CD14-positive monocyte (primary cell): ENCODE results near the gene OPN5. TPM values are rescaled to one million over a fixed set of nuclear protein-coding genes. Genes with fewer than 3 reads are reported as not detected.

ENCODE experiments used
- DNase-seq, 3 donors: peaks; one replicate each; pipeline ENCODE4 v3.0.0-alpha.2; 2011 to 2022
- H2AFZ ChIP-seq: 2 replicates; pipeline ENCODE4 v1.6.0; 2012; ENCODE audit warnings: mild to moderate bottlenecking, low read depth, low read length, inconsistent platforms; ENCODE audit not compliant: insufficient read depth, poor library complexity, severe bottlenecking
- H3K27ac ChIP-seq, 2 donors: 1 replicate in 1 of 2; 2 replicates in 1 of 2; pipeline ENCODE4 v1.5.1; 2012 to 2013; ENCODE audit warnings: low read length in 2 of 2, control low read depth in 1 of 2, inconsistent platforms in 1 of 2, low read depth in 1 of 2, mild to moderate bottlenecking in 1 of 2
- H3K27me3 ChIP-seq, 2 donors: one replicate each; pipeline versions ENCODE4 v1.6.0 to v1.6.1; 2011 to 2013; ENCODE audit warnings: low read length in 2 of 2; ENCODE audit not compliant: control insufficient read depth in 2 of 2, insufficient read depth in 2 of 2
- H3K36me3 ChIP-seq, 2 donors: replicated peaks in 1 of 2; 1 replicate in 1 of 2; 2 replicates in 1 of 2; pipeline versions ENCODE4 v1.5.1 to v1.6.1; 2012 to 2013; ENCODE audit warnings: low read length in 2 of 2, control low read depth in 1 of 2, inconsistent platforms in 1 of 2, mild to moderate bottlenecking in 1 of 2; ENCODE audit not compliant: insufficient read depth in 2 of 2, control insufficient read depth in 1 of 2
- H3K4me1 ChIP-seq, 2 donors: 1 replicate in 1 of 2; 2 replicates in 1 of 2; pipeline versions ENCODE4 v1.5.1 to v1.6.1; 2012 to 2013; ENCODE audit warnings: low read length in 2 of 2, control low read depth in 1 of 2, inconsistent platforms in 1 of 2, mild to moderate bottlenecking in 1 of 2, moderate library complexity in 1 of 2; ENCODE audit not compliant: insufficient read depth in 2 of 2, control insufficient read depth in 1 of 2
- H3K4me2 ChIP-seq: replicated peaks from 2 replicates; pipeline ENCODE3; 2012; ENCODE audit warnings: low read length, moderate library complexity, mild to moderate bottlenecking; ENCODE audit not compliant: poor library complexity, severe bottlenecking; ENCODE audit errors: extremely low read depth
- H3K4me3 ChIP-seq, 3 experiments: fragments of 200-600 bp in 1 of 3; sonication (generic) in 1 of 3; replicated peaks in 1 of 3; 1 replicate in 2 of 3; 2 replicates in 1 of 3; pipeline ENCODE4 v1.5.1; 2011 to 2013; ENCODE audit warnings: low read length in 3 of 3, mild to moderate bottlenecking in 3 of 3, control low read depth in 2 of 3, low read depth in 2 of 3, inconsistent platforms in 1 of 3, moderate library complexity in 1 of 3
- H3K79me2 ChIP-seq: 2 replicates; pipeline ENCODE4 v1.6.0; 2012; ENCODE audit warnings: mild to moderate bottlenecking, control low read depth, inconsistent platforms, low read length, moderate library complexity; ENCODE audit not compliant: insufficient read depth
- H3K9ac ChIP-seq: 2 replicates; pipeline ENCODE4 v1.6.0; 2017; ENCODE audit warnings: low read length, mild to moderate bottlenecking; ENCODE audit not compliant: insufficient read depth, poor library complexity, severe bottlenecking
- H3K9me3 ChIP-seq, 2 donors: replicated peaks in 1 of 2; 1 replicate in 1 of 2; 2 replicates in 1 of 2; pipeline versions ENCODE4 v1.5.1 to v1.6.1; 2012 to 2013; ENCODE audit warnings: low read length in 2 of 2, control low read depth in 1 of 2; ENCODE audit not compliant: control insufficient read depth in 1 of 2, insufficient read depth in 1 of 2
- H4K20me1 ChIP-seq: 2 replicates; pipeline ENCODE4 v1.6.0; 2012; ENCODE audit warnings: mild to moderate bottlenecking, low read length, control low read depth, moderate library complexity; ENCODE audit not compliant: insufficient read depth
- H3K27ac Mint-ChIP-seq, 7 donors: one replicate each; pipeline ENCODE4 v1.8.0; 2020; ENCODE audit warnings: mild to moderate bottlenecking in 7 of 7, mixed read lengths in 7 of 7, moderate library complexity in 6 of 7, inconsistent platforms in 2 of 7
- H3K27me3 Mint-ChIP-seq, 3 donors: one replicate each; pipeline ENCODE4 v1.8.0; 2021 to 2022; ENCODE audit warnings: low read depth in 3 of 3, mild to moderate bottlenecking in 3 of 3, mixed read lengths in 3 of 3, moderate library complexity in 3 of 3, inconsistent platforms in 1 of 3
- H3K36me3 Mint-ChIP-seq, 2 donors: one replicate each; pipeline ENCODE4 v1.8.0; 2020; ENCODE audit warnings: mixed read lengths in 2 of 2, inconsistent platforms in 1 of 2, mild to moderate bottlenecking in 1 of 2
- H3K4me1 Mint-ChIP-seq: one replicate; pipeline ENCODE4 v1.8.0; 2020; ENCODE audit warnings: mild to moderate bottlenecking, mixed read lengths
- H3K4me3 Mint-ChIP-seq, 2 donors: one replicate each; pipeline ENCODE4 v1.8.0; 2020; ENCODE audit warnings: mild to moderate bottlenecking in 2 of 2, mixed read lengths in 2 of 2, moderate library complexity in 1 of 2
- H3K9me3 Mint-ChIP-seq, 7 donors: one replicate each; pipeline ENCODE4 v1.8.0; 2020 to 2022; ENCODE audit warnings: mixed read lengths in 7 of 7, mild to moderate bottlenecking in 6 of 7, moderate library complexity in 6 of 7, inconsistent platforms in 2 of 7
- CTCF ChIP-seq: fragments of 200-600 bp; IDR thresholded peaks from one replicate; pipeline ENCODE4 v1.8.0; 2022; ENCODE audit warnings: antibody characterized with exemption, mild to moderate bottlenecking
- WGBS: methylation state at CpG from one replicate; pipeline ENCODE4 v1.1.5; 2013; ENCODE audit warnings: missing lambda C conversion rate; ENCODE audit not compliant: insufficient coverage; 5-methylcytosine and 5-hydroxymethylcytosine counted together
- intact Hi-C, 2 donors: fragments of 100-400 bp; cut with micrococcal nuclease; formaldehyde crosslinking; loops; one replicate each; pipeline versions ENCODE4 v1.15.0 to v1.15.1; 2023
- polyA plus RNA-seq, 3 donors: library from polyadenylated mRNA; depleted of rRNA in 1 of 3; unstranded in 2 of 3; stranded (reverse) in 1 of 3; fragments of 300-500 nt in 2 of 3; fragments of >200 nt in 1 of 3; fragmentation: Illumina TruSeq in 2 of 3; gene quantifications; 1 replicate in 2 of 3; 2 replicates in 1 of 3; pipeline ENCODE4 v1.2.3, GENCODE V29; 2012 to 2021

The OPN5 gene
- polyA plus RNA-seq, 3 donors: not detected

GRCh38 chr6:47792216-47792733, 10.4 kb downstream of the OPN5 start:
- Mint-ChIP-seq H3K36me3 (no peaks in the 10 kb centered on the region), H3K9me3 (no peaks in the 10 kb centered on the region), H3K4me3 (no peak overlapping the region), H3K27ac (no peak overlapping the region), H3K4me1 (peaks cover 1% of the 10 kb centered on the region), H3K27me3 (peaks cover 3 to 7% (median 5%) of the 10 kb centered on the region in 3 donors)
- Histone ChIP-seq H3K9ac (no peak overlapping the region), H3K4me3 (no peak overlapping the region), H4K20me1 (no peaks in the 10 kb centered on the region), H3K4me1 (no peaks in the 10 kb centered on the region), H3K36me3 (no peaks in the 10 kb centered on the region), H2AFZ (no peak overlapping the region), H3K27ac (no peak overlapping the region), H3K9me3 (no peaks in the 10 kb centered on the region), H3K27me3 (peaks cover 0 to 2% of the 10 kb centered on the region in 2 donors), H3K4me2 (no peak overlapping the region), H3K79me2 (no peaks in the 10 kb centered on the region)
- WGBS: no CpG with 5 or more reads among the region's 4 CpGs
- intact Hi-C loops: no loop called here
- DNase-seq: no peak
- TF ChIP-seq CTCF: no peak

- Mint-ChIP-seq H3K27me3 (peaks cover 3 to 4% (median 4%) of the 10 kb centered on the region in 3 donors), H3K4me1 (no peaks in the 10 kb centered on the region), H3K4me3 (no peak overlapping the region), H3K27ac (no peak overlapping the region), H3K9me3 (peaks cover 0 to 2% (median 0%) of the 10 kb centered on the region in 7 donors), H3K36me3 (no peaks in the 10 kb centered on the region)
- Histone ChIP-seq H3K79me2 (no peaks in the 10 kb centered on the region), H3K4me3 (no peak overlapping the region), H3K9me3 (no peaks in the 10 kb centered on the region), H3K36me3 (no peaks in the 10 kb centered on the region), H3K27me3 (no peaks in the 10 kb centered on the region), H3K4me2 (no peak overlapping the region), H3K4me1 (no peaks in the 10 kb centered on the region), H4K20me1 (no peaks in the 10 kb centered on the region), H2AFZ (no peak overlapping the region), H3K27ac (no peak overlapping the region), H3K9ac (no peak overlapping the region)
- no peak for TF ChIP-seq CTCF
- intact Hi-C loops: no loop called here
- DNase-seq: no peak
- 92% methylated on average over 3 of the region's 8 CpGs for WGBS
Measured at GRCh38 chr6:47794577-47795135, 12.8 kb downstream of the OPN5 start.
